Skeletal muscle satellite cell (primary cell): ENCODE measurements around the gene MT1H.

Source experiments
- H3K27me3 ChIP-seq: 2 replicates; pipeline ENCODE4 v1.7.0; 2013; ENCODE audit warnings: low read length; ENCODE audit not compliant: control insufficient read depth, insufficient read depth
- H3K36me3 ChIP-seq: 2 replicates; pipeline ENCODE4 v1.7.0; 2013; ENCODE audit warnings: mild to moderate bottlenecking, control low read depth, low read length; ENCODE audit not compliant: insufficient read depth
- H3K4me1 ChIP-seq: 2 replicates; pipeline ENCODE4 v1.7.0; 2013; ENCODE audit warnings: low read length; ENCODE audit not compliant: control insufficient read depth, insufficient read depth
- H3K4me2 ChIP-seq: 2 replicates; pipeline ENCODE4 v1.7.0; 2013; ENCODE audit warnings: mild to moderate bottlenecking, low read length
- H3K4me3 ChIP-seq: 2 replicates; pipeline ENCODE4 v1.7.0; 2013; ENCODE audit warnings: low read length
- H3K9ac ChIP-seq: 2 replicates; pipeline ENCODE4 v1.7.0; 2013; ENCODE audit warnings: mild to moderate bottlenecking, low read depth, low read length, moderate library complexity
- H3K9me3 ChIP-seq: replicated peaks from 2 replicates; pipeline ENCODE4 v1.7.0; 2013; ENCODE audit warnings: mild to moderate bottlenecking, control low read depth, low read length

Gene MT1H

GRCh38 chr16:56697456-56698155 lies 28.0 kb downstream of the MT1H start:
- no peaks in the 10 kb centered on the region for H3K27me3 ChIP-seq
- H3K9ac ChIP-seq: no peak overlapping the region
- H3K36me3 ChIP-seq: no peaks in the 10 kb centered on the region
- H3K4me2 ChIP-seq: no peak overlapping the region
- H3K9me3 ChIP-seq: no peaks in the 10 kb centered on the region
- H3K4me3 ChIP-seq: no peak overlapping the region
- H3K4me1 ChIP-seq: peaks cover 4% of the 10 kb centered on the region

GRCh38 chr16:56700195-56700594 lies 30.6 kb downstream of the MT1H start:
- no peaks in the 10 kb centered on the region for H3K36me3 ChIP-seq
- H3K4me3 ChIP-seq: no peak overlapping the region
- H3K4me1 ChIP-seq: peaks cover 4% of the 10 kb centered on the region
- H3K4me2 ChIP-seq: no peak overlapping the region
- H3K27me3 ChIP-seq: no peaks in the 10 kb centered on the region
- H3K9ac ChIP-seq: no peak overlapping the region
- H3K9me3 ChIP-seq: no peaks in the 10 kb centered on the region

GRCh38 chr16:56700631-56701030 lies 31.0 kb downstream of the MT1H start:
- no peaks in the 10 kb centered on the region for H3K27me3 ChIP-seq
- H3K4me1 ChIP-seq: peaks cover 4% of the 10 kb centered on the region
- H3K36me3 ChIP-seq: no peaks in the 10 kb centered on the region
- no peak overlapping the region for H3K4me3 ChIP-seq
- H3K9ac ChIP-seq: no peak overlapping the region
- H3K4me2 ChIP-seq: no peak overlapping the region
- no peaks in the 10 kb centered on the region for H3K9me3 ChIP-seq

DNA sequence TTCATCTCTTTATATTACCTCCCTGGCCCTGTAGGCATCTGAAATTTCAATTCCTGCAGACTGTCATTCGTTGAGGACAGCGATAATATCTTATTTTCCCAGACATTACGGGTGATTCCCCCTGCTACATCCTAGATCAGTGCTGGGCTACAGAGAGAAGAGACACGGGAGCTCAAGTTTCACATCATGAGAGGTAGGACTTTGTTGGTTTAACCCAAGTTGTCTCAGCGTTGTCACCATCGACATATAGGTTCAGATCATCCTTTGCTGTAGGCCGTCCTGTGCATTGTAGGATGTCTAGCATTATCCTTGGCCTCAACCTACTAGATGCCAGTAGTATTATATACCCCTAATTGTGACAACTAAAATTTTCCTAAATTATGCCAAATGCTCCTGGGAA lies 31.9 kb downstream of the MT1H start:
- Histone ChIP-seq H3K27me3 (no peaks in the 10 kb centered on the region), H3K9me3 (no peaks in the 10 kb centered on the region), H3K36me3 (no peaks in the 10 kb centered on the region), H3K4me2 (no peak overlapping the region), H3K4me3 (no peak overlapping the region), H3K9ac (no peak overlapping the region), H3K4me1 (peaks cover 4% of the 10 kb centered on the region)

GRCh38 chr16:56702836-56703235 lies 33.2 kb downstream of the MT1H start:
- no peaks in the 10 kb centered on the region for H3K9me3 ChIP-seq
- no peaks in the 10 kb centered on the region for H3K36me3 ChIP-seq
- no peak overlapping the region for H3K4me2 ChIP-seq
- H3K27me3 ChIP-seq: peaks cover 3% of the 10 kb centered on the region
- peaks cover 4% of the 10 kb centered on the region for H3K4me1 ChIP-seq
- no peak overlapping the region for H3K4me3 ChIP-seq
- no peak overlapping the region for H3K9ac ChIP-seq

- Histone ChIP-seq H3K4me1 (no peaks in the 10 kb centered on the region), H3K27me3 (peaks cover 12% of the 10 kb centered on the region), H3K4me3 (no peak overlapping the region), H3K36me3 (no peaks in the 10 kb centered on the region), H3K4me2 (no peak overlapping the region), H3K9ac (no peak overlapping the region), H3K9me3 (no peaks in the 10 kb centered on the region)
Measured at GRCh38 chr16:56708525-56709442, 39.2 kb downstream of the MT1H start.

DNA sequence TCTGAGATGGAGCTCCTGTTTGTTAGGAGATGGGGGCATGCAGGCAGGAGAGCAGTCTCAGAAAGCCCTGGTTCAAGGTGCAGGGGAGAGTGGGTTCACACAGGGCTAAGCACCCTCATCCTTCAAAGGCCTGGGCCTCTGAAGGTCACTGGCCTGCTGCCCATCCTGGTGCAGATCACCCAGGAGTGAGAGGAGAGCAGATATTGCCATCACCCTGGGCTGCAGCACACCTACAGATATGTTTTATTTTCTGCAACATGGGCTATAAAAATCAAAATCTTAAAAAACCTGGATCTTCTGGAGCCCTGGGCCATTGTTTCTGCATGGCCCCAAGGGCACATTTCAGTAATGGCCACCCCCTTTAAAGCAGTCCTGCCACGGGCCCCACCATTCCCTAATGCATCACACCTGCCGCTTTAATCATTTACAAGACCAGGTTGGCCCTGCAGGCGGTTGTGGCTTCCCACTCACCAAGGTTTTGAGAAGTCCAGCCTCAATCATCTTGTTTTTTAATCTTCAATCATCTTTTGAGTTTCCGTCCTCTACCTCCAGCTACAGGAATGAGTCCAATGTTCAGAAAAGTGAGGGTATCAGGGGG lies 39.9 kb downstream of the MT1H start:
- H3K4me3 ChIP-seq: no peak overlapping the region
- H3K27me3 ChIP-seq: peaks cover 12% of the 10 kb centered on the region
- no peaks in the 10 kb centered on the region for H3K9me3 ChIP-seq
- no peak overlapping the region for H3K4me2 ChIP-seq
- no peak overlapping the region for H3K9ac ChIP-seq
- H3K36me3 ChIP-seq: no peaks in the 10 kb centered on the region
- H3K4me1 ChIP-seq: no peaks in the 10 kb centered on the region

DNA sequence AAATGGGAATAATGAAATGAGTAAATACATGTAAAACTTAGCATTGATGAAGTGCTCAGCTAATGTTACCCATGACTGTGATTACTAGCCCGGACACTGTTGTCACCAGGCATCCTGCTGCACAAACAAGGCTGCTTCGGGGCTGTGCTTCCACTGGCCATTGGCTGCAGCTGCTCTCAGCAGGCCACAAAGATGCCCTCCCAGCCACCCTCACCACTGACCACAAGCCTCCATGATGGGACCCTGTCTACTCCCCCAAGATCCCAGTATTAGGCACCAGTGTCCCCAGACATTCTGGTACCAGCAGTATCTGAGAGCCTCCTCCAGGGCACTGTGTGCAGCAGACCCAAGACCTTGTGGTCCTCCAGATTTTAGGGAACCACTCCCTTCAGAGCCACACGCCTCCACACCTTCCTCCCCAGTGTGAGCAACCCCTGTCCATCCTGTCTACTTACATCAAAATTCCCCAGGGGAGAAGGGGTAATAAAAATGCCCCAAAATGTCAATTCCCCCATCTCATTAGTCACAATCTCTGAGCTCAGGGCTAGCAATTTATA lies 40.6 kb downstream of the MT1H start:
- no peaks in the 10 kb centered on the region for H3K9me3 ChIP-seq
- no peaks in the 10 kb centered on the region for H3K4me1 ChIP-seq
- H3K9ac ChIP-seq: no peak overlapping the region
- H3K27me3 ChIP-seq: peaks cover 12% of the 10 kb centered on the region
- H3K4me3 ChIP-seq: no peak overlapping the region
- no peak overlapping the region for H3K4me2 ChIP-seq
- H3K36me3 ChIP-seq: no peaks in the 10 kb centered on the region

- Histone ChIP-seq H3K9ac (no peak overlapping the region), H3K9me3 (no peaks in the 10 kb centered on the region), H3K4me1 (no peaks in the 10 kb centered on the region), H3K4me3 (no peak overlapping the region), H3K27me3 (peaks cover 12% of the 10 kb centered on the region), H3K36me3 (no peaks in the 10 kb centered on the region), H3K4me2 (no peak overlapping the region)
Measured at GRCh38 chr16:56711862-56712261, 42.2 kb downstream of the MT1H start.

DNA sequence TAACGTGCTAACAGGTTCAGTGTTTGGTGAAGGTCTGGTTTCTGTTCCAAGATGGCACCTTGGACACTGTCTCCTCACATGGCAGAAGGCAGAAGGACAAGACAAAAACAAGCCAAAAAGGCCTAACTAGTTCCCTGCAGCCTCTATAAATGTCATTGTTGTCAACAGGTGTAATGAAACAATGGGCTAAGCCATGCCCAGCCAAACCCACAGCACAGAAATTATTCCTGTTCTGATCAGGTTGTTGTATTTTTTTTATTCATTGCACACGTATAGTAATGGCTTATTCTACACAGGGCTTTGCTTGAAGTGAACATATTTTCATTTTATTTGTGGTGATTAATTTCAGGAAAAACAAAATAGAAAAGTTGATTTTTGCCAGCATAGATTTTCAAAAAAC lies 44.2 kb downstream of the MT1H start:
- Histone ChIP-seq H3K9me3 (no peaks in the 10 kb centered on the region), H3K36me3 (no peaks in the 10 kb centered on the region), H3K4me1 (no peaks in the 10 kb centered on the region), H3K9ac (no peak overlapping the region), H3K27me3 (peaks cover 3% of the 10 kb centered on the region), H3K4me2 (no peak overlapping the region), H3K4me3 (no peak overlapping the region)

GRCh38 chr16:56715126-56715525 lies 45.5 kb downstream of the MT1H start:
- no peaks in the 10 kb centered on the region for H3K4me1 ChIP-seq
- H3K9me3 ChIP-seq: no peaks in the 10 kb centered on the region
- H3K4me3 ChIP-seq: no peak overlapping the region
- no peak overlapping the region for H3K9ac ChIP-seq
- no peaks in the 10 kb centered on the region for H3K36me3 ChIP-seq
- peaks cover 6% of the 10 kb centered on the region for H3K27me3 ChIP-seq
- no peak overlapping the region for H3K4me2 ChIP-seq
